ENCODE data around the gene EPHA4.

EPHA4 gene

DNA sequence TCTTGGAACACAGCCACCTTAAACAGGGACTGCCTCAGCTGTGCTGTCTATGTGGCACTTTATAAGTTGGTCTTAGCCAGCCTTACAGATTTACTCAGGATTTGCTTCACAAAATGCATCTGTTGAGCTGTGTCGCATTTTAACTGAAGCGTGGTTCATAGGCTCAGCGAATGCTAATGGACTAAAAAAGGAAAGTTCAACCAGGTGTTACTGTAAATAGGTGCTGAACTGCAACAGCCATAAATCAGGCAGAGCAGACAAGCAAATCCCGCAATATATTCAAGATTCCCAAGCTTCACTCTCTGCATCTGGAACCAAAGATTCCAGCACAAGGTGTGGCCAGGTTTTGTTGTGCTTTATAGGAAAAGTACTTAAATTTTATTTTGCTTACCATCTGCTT is 130.0 kb downstream of the EPHA4 start:
- no peak for DNase-seq (ENCODE audit: low read depth)

DNA sequence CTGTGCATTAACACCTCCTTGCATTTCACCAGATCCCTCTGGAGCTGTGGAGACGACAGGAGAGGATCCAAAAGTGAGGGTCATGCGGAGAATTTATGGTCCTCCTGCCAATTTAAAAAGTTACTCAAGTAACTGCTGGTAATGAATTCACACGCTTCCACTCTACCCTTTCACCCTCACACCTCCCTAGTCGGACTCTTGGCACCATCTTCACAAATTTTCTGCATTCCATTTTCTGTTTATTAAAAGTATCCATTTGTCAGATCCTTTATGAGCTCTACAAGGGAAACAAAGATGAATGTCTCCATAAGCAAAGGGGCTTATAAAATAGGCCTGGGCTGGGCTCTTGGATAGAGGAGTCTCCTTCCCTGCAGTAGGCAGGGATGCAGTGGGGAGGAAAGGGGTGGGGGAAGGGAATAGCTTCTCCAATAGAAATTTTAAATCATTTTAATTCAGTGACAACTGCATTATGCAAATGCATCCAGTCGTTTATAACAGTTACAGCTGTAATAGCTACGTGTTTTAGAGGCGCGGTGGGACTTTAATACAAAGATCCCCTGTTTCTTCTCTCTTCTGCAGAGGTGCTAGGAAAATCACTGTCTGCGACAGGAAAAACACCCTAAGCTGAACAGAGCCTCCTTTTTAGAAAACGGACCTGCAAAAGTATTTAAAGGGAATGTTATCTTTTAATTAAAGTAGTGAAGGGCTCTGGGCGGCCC is 132.2 kb downstream of the EPHA4 start:
- no peak for DNase-seq (ENCODE audit: low read depth)

DNA sequence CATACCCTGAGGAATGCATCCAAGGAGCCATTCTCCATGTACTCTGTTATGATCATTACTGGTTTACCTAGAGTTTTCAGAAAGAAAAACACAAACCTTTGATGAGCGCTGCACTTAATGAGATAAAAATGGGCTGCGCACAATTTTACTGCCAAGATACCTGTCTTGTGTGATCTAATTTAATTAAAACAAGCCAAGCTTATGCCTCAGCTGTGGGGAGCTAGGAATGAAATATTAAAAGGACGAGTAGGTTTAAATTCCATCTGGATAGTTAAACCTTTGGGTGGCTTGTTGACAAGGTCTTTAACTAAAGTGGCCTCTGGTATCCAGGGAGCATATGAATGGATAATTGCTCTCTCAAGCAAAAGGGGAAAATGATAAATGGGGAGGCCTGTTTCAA is 135.0 kb downstream of the EPHA4 start:
- no peak for DNase-seq (ENCODE audit: low read depth)

DNA sequence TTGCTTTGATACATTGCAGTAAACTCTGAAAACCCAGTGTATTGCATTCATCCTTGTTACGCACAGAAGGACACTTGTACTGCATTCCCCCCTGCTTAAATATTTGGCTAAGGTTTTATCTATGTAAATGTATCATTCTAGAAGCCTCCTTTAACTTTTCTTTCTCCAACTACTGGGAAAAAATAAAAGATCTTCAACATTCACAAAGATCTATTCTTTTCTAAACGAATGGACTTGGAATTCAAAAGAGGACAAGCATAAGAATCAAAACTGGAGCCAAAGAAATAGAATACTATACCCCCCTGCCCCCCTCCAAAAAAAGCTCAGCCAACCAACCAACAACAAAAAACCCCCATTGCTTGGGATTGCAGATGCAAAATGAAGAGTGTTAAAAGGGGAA is 136.9 kb downstream of the EPHA4 start:
- DNase-seq (ENCODE audit: low read depth) = no peak

DNA sequence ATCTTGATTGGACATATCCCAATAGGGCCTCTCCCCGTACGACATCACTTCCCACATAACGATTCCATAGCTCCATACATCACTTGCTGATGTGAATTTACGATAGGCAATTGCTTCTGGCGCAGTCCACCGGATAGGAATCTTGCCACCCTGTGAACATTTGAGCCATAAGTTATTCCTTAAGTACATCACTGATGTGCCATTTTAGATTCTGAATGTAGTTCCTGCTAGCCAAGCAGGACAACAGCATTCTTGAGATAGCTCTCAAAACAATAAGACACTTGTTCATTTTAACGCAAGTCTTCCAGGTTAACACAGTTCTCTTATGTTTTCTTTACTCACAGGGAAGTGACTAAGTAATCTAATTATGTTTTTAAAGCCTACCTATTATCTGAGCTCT is 138.0 kb downstream of the EPHA4 start:
- no peak for DNase-seq (ENCODE audit: low read depth)

DNA sequence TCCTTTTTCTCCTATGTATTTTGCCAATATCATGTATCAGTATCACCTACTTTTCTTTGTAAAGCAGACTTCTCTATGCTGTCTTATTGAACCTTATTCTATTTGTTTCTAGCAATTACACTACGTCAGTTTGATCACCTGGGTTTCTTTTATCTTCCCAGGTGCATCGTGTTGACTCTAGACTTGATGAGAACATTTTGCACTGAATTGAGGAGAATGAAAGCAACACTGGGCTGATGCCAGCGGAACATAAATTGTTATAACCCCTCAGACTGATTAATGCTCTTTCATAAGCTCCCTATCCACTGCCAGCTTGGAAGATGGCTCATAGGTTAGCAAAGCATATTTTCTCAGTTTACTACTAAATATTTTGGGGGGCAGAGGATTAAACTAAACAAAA is 140.6 kb downstream of the EPHA4 start:
- no peak for DNase-seq (ENCODE audit: low read depth)

DNA sequence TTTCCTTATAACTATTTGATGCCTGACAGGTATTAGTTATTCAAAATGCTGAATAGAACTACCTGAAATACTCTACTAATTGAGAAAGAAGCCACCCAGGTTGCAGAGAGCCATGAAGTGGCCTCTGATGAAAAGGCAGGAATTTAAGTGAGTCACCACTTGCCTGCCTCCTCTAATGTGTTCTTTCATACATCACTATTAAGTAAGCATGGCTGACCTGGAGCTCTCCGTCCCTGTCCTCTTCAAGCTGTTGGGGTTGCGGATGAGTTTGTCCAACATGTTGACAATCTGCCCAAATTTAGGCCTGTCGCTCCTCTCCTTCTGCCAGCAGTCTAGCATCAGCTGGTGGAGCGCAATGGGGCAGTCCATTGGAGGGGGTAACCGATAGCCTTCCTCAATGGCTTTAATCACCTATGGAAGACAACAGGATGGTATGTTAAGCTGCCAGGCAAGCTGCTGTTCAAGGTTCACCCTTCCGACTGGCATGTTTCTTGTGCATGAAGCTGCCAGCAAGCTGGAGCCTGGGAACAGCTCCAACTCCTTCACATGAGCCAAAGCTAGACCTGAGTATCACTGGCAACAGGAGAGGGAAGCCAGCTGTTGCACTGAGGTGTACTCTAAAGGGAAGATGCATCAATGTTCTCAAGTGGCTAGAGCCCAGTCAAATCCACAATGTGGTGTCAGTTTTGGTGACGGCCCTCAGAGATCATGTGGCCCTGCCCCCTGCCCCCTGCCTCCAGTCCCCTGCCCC is 142.2 kb downstream of the EPHA4 start:
- no peak for DNase-seq (ENCODE audit: low read depth)

DNA sequence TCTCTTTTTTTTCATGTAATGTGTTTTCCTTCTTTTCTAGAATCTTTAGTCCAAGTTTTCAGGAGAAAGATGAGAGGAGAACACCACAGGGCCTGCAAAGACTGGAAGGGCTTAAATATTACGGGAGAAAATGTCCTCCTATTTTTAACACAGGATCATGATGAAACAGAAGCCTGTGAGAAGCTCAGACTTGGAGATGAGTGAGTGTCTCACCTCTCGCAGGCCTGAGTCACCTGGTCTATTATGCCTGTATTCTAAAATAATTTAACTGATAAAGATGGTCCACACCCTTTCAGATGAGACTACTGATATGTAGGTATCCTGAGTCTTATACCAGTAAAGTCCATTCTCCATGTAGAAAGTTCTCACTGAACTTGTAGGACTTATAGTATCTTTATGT is 143.2 kb downstream of the EPHA4 start:
- no peak for DNase-seq (ENCODE audit: low read depth)

DNA sequence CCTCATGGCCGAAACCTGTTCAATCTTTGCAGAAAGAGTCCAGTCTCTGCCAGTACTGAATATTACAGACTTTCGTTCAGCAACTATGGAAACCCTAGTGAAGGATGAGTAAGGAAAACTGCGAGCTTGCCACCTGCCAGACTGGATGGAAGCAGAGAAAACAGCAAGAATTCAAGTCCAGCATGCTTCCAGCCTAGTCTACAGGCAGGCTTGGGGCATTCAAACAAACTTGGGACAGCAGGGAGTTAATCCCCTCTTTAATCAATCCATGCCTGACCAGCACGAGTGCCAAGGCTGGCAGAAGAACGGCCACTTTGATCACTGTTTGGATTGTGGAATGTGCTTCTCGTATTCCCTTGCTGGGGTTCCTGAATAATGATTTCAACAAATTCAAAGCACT is 145.2 kb downstream of the EPHA4 start:
- DNase-seq (ENCODE audit: low read depth) = no peak

DNA sequence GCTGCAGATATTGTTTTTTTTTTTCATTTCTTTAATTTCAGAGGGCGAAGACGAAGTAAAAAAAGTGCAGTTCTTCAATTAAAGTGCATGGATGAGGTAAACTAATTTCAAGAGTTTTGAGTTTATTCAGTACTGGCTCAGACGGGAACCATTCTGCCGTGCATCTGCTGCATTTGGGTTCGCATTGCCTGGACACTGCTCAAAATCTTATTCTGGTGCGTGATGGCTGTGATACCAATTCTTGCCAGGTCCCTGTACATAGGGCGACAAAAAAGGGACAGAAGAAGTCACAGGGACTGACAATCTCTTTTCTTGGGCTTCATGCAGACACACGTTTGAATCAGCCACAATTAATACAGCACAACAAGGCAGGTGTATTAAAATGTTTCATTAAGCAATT is 146.2 kb downstream of the EPHA4 start:
- DNase-seq (ENCODE audit: low read depth) = no peak

DNA sequence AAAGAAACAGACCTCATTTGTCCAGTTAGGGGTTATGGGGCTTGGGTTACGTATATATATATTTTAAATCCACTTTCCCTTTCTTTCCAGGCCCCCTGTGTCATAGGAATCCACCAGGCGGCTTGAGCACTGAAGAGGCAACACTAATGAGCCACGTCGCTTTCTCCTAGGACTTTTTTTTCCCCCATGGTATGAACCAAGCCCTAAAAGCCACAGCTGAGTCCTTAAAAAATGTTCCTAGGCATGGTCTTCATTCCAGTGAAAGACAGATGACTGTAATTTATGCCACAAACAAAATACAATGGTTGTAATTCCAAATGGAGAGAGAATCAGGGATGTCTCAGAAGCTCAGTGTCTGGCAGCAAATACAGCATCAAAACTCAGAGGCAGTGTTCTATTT is 146.8 kb downstream of the EPHA4 start:
- no peak for DNase-seq (ENCODE audit: low read depth)

DNA sequence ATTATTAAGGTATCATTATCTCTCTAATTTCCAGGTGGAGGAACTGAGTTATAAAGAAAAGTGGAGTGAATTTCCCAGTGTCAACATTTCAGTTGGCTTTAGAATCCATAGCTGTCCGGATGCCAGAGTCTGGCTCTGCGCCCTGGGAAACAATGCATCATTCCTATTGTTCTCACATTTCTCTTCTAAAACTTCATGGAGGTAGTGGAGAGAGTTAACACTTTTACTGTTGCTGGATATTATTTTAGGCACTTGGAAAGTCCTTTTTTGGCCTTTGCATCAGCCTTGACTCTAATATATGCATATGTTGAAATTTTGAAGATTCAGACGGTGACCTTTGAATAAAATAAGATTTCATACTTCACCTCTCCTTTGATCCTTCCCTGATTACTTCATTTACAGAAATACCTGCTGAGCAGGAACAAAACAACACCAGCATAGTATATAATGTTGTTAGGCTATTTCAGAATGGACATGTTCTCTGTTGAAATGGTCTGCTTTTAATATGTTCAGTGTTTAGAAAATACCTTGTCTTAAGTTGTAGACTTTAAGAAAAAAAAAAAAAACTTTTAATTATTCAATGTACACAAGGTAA is 148.8 kb downstream of the EPHA4 start:
- no peak for DNase-seq (ENCODE audit: low read depth)

DNA sequence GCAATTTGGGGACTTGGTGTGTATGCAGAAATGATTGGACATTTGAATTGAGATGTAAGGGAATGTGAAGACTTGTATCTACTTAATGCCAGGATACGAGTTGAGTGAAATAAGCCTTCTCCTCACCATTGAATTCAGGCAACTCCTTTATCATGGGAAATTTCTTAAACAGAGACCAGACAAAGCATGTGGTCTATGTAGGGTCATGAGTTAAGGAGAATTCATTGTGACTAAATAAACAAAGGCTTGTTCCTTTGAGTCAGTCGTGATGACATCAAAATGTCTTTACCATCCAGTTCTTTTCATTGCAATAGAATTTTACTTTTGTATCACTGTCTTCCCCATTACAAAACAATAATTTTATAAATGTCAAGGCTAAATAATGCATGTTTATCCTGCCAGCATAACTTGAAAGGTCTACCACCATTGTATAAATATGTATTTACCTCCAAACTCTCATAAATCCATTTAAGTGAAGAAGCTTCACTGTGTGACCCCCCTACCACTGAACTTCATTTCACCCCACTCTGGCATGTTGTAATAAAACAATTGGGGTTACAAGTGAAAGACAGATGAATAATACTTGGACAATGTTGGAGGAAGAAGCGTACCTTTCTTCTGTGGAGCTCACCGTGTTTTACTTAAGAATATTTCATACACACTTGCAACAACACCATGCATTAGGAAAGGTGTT is 149.4 kb downstream of the EPHA4 start:
- DNase-seq (ENCODE audit: low read depth) = no peak

DNA sequence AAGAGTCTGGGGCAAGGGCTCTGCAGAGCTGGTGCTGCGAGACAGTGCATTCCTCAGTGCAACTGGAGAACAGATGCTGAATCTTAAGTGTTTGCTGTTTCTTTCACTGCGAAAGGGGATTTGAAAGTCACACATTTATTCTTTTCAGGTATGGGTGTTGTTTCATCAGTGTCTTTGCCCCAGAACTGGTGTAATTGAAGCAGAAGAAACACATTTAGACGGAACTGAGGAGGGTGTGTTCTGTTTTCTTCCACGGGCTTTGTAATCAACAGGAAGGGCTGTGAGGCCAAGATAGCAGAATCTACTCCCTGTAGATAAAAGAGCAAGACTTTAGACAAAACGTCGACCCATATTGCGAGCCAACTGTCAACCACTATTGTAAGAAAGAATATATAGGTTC is 151.9 kb downstream of the EPHA4 start:
- DNase-seq (ENCODE audit: low read depth) = no peak

DNA sequence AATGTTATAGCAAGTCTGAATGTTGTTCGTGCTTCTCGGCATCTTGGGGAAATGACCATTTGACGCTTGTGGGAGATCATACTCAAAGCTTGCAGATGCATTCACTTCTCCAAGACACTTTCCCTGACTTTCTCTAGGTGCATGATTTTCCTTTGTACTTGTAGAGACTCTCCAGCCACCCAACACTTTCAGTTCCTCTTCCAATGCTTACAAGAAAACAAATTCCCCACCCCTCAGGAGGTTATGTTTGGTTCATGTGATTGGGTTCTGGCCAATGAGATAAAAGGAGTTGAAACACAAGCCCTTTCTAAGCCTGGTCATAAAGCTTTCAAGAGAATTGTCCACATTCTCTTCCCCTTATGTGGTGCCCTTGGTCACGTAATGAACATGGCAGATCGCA is 156.3 kb downstream of the EPHA4 start:
- DNase-seq (ENCODE audit: low read depth) = no peak

DNA sequence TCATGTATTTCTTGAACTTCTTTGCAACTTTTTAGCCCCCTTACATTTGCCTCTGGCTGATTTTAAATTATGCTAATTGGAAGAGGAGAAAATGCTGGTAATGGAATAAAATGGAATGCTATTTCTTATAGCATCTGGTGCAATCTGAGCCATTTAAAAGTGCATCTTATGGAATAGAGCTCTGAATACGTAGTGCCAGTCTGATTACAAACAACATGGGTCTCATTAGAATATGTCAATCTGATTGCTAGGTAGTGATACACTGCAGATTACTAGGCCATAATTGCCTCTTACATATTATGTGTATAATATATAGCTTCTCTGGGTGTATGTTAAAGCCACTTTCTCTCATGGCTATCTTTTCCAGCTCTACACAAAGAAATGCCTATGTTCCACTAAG is 159.1 kb downstream of the EPHA4 start:
- no peak for DNase-seq (ENCODE audit: low read depth)

DNA sequence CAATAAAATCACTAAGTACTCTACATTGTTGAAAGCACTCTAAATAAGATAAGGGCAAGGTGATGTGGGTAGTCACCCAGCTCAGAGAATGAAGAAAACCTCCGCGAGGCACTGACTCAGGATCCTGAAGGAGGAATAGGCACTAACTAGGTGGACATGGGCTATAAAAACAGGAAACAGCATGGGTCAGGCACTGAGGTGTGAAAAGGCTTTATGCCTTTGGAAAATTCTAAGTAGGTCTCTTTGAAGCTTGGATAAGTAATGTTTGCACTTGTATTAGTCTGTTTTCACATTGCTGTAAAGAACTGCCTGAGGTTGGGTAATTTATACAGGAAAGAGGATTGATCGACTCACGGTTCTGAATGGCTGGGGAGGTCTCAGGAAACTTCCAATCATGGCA is 161.6 kb downstream of the EPHA4 start:
- no peak for DNase-seq (ENCODE audit: low read depth)

DNA sequence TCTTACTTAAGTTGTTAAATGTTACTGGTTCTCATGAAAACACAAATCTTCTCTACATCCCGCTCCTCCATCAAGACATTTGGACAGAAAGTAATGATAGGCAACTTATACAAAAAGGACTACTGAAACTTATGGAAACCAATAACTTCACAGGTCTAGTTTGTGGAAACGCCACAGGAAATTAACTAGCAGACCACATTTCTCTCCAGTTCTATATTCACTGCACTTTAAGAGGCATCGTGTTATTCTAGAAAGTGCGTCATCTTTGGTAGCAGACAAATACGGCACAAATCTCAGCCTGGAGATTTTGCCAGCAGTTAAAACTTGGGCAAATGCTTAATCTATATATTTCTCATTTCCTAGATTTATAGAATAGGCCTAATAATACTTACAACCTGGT is 164.3 kb downstream of the EPHA4 start:
- DNase-seq (ENCODE audit: low read depth) = no peak

DNA sequence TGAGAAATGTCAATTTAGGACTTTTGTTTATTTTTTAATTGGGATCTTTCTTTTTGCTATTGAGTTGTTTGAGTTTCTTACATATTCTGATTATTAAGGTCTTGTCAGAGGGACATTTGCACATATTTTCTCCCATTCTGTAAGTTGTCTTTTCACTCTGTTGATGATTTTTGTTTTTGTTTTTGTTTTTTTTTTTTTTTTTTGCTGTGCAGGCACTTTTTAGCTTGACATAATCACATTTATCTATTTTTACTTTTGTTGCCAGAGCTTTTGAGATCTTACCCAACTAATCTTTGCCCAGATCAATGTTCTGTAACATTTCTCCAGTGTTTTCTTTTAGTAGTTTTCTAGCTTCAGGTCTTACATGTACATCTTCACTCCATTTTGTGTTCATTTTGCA is 166.6 kb downstream of the EPHA4 start:
- DNase-seq (ENCODE audit: low read depth) = no peak

DNA sequence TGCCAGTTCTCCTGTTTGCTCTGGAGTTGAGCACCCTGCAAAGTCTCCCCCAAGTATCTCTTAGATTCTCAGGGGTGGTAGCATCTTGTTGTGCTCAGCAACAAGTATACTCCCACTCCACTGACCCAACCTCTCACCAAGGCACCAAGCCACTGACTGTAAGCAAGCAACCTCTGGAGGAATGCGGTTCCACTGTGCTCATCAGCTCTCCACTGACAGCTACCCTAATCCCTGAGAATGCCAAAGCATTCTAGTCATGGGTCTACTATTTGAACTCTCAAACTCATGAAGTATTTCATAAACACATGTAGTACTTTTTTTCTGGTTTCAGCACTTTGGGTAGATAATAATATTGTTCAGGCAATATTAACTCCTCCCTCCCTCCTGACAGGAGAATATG is 170.0 kb downstream of the EPHA4 start:
- DNase-seq (ENCODE audit: low read depth) = no peak

DNA sequence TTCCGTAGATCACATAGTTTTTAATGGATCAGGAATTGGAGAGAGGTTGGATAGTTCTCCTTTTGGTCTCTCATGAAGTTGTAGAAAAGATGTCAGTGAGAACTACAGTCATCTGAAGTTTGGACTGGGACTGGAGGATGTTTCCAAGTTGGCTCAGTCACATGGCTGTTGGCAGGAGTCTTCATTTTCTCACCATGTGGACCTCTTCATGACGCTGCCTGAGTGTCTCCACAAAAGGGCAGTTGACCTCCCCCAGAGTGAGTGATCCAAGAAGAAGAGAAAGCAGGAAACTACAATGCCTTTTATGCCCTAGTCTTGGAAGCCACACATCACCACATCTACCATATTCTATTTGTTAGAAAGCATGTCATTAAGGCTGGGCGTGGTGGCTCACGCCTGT is 171.7 kb downstream of the EPHA4 start:
- DNase-seq (ENCODE audit: low read depth) = no peak

DNA sequence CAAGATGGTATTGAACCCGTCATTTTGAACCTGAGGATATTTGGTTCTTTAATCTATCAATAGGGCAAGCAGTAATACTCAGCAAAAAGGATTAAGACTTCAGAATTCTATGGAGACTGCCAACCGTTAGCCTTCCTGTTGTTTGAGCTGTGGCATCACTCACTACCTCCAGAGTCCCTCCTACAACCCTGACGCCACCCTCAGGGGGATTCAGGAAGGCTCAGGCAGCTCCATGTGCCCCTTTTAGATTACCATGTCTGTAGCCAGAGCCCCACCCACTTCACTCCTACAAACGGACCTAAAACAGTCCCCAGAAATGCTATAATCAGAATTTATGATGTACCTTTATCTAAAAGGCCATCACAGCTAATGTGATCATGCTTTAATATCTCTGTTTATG is 172.9 kb downstream of the EPHA4 start:
- no peak for DNase-seq (ENCODE audit: low read depth)

DNA sequence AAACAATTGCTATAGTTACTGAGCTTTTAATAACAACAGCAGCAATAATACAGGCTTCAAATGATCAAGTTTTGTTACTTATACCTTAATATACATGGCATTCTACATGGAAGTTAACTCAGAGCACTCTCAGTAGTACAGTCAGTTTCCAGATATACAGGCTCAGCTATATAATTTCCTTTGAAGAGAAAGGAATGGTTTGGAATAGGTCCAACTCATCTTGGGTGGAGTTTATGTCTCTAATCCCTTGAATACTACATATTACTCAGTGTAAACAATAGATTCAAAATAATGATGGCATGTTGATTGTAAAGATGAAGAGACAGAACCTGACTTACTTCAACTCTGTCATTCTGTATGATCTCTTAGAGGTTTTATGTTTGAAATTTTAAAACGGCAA is 174.9 kb downstream of the EPHA4 start:
- no peak for DNase-seq (ENCODE audit: low read depth)
